Fibroblast of the aortic adventitia (primary cell): ENCODE results near the gene CFL2. TPM values are rescaled to one million over a fixed set of nuclear protein-coding genes. Genes with fewer than 3 reads are reported as not detected.

Experiments used
- DNase-seq: peaks from one replicate; pipeline ENCODE4 v3.0.0-alpha.2; 2010; ENCODE audit warnings: low read depth
- H3K4me3 ChIP-seq: 2 replicates; pipeline ENCODE4 v1.5.1; 2011; ENCODE audit warnings: low read depth, mild to moderate bottlenecking, control low read depth, low read length, moderate library complexity
- CTCF ChIP-seq: IDR thresholded peaks from 2 replicates; pipeline ENCODE4 v1.5.1; 2011; ENCODE audit warnings: mild to moderate bottlenecking, low read length, control low read depth, inconsistent platforms; ENCODE audit not compliant: insufficient read depth
- total RNA-seq: library from RNA; depleted of rRNA; stranded (reverse); fragments of >200 nt; gene quantifications from 2 replicates; pipeline ENCODE4 v1.2.3, GENCODE V29; 2012; ENCODE audit warnings: low replicate concordance

CFL2 gene
- total RNA-seq = 107 and 266 TPM in 2 replicates

- peak within 1 kb of the TSS; percentile 78 for H3K4me3 ChIP-seq
- no peak for TF ChIP-seq CTCF
- peak; percentile 49 for DNase-seq
Measured at GRCh38 chr14:34714320-34715126, at the start of gene CFL2. Gene CFL2 (minus strand): TSS chr14:34714593. CDS start chr14:34714540, 53 bp downstream.

- no peak for TF ChIP-seq CTCF
- no peak for DNase-seq
- H3K4me3 ChIP-seq = no peak overlapping the region
Measured at GRCh38 chr14:34755215-34755614, 40.8 kb upstream of the CFL2 start.

GRCh38 chr14:34754687-34755086 is 40.3 kb upstream of the CFL2 start:
- DNase-seq = no peak
- no peak for TF ChIP-seq CTCF
- no peak overlapping the region for H3K4me3 ChIP-seq

GRCh38 chr14:34750670-34751069 is 36.3 kb upstream of the CFL2 start:
- H3K4me3 ChIP-seq = no peak overlapping the region
- no peak for TF ChIP-seq CTCF
- peak; percentile 79 for DNase-seq

- DNase-seq = peak; percentile 43
- no peak overlapping the region for H3K4me3 ChIP-seq
Measured at GRCh38 chr14:34750233-34750632, 35.8 kb upstream of the CFL2 start.

GRCh38 chr14:34749408-34749807 is 35.0 kb upstream of the CFL2 start:
- H3K4me3 ChIP-seq = no peak overlapping the region
- no peak for TF ChIP-seq CTCF
- DNase-seq = no peak

More at GRCh38 chr14:34750233-34750632, 35.8 kb upstream of the CFL2 start:
- TF ChIP-seq CTCF = no peak
